ENCODE results near the gene ZNF35.

Gene ZNF35

GRCh38 chr3:44685128-44685800 lies 36.7 kb downstream of the ZNF35 start:
- no peak for DNase-seq (ENCODE audit: low read depth)

- DNase-seq (ENCODE audit: low read depth), result no peak
These were observed 39.4 kb downstream of the ZNF35 start for GRCh38 chr3:44687898-44688297.

Measured in T-helper 22 cell (primary cell).